Measurements from ENCODE around the gene CPA1.

DNA sequence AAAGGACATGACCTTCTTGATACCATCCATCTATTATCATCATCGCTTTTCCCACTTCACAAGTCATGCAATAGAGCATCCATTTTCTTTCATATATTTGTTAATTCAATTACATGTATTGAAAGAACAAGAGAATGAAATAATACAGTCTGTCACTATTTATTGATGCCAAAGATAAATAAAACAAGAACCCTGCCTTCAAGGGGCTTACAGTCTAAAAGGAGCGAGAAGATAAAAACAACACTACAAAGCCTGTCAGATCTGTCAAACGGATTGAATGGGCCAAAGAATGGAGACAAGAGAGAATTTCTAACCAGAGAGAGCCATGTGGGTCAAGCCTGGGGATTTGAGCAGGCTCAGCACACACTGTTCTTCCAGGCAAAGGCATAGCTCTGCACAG is 19.8 kb upstream of the CPA1 start:
- TF ChIP-seq CTCF (IDR thresholded peaks at IDR 0.05; ENCODE audit: insufficient read depth, low read length, poor library complexity, severe bottlenecking), result no peak
- TF ChIP-seq EZH2phosphoT487 (conservative IDR thresholded peaks at IDR 0.05; ENCODE audit: low read length), result no peak
